Stimulated activated CD8-positive, alpha-beta memory T cell treated with anti-CD3 and anti-CD28 coated beads, Interleukin-4, amount 100 ng/mL, for 24 hours (primary cell): ENCODE measurements around the gene SORCS2.

Source experiments
- DNase-seq: peaks from one replicate; pipeline ENCODE4 v3.0.0-alpha.2; 2020; ENCODE audit warnings: low read depth

Gene SORCS2

DNA sequence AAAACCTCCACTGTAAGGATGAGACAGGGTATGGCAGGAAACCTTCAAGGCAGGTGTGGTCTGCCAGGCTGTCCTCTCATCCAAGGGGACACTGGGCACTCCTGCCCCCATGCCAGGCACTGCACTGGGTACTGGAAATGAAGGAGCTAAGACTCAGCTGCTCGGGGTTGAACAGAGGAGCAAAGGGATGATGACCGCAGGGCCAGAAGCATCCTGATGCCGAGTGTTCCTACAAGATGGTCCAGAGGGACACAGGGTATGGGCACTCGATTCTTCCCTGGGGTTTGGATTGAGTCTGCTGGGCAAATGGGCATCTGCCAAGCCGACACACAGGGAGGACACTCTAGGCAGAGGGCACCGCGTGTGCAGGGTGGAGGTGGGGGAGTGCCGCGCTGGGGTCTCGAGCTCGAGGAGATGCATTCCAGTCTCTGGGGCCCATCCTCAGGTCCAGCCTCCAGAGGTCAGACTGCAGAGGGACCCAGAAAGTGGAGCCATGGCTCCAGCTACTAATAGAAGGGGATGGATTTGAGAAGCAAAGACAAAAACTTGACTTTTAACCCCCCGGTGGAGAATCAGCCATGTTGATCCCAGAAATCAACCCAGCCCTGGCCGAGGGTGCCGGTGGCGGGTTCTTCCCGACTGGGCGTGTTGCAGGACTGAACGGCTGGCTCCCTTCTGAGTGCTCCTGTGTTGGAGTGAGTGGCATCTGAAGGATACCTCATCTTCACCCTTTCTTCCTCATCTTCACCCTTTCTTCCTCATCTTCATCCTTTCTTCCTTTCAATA is 500.3 kb downstream of the SORCS2 start:
- DNase-seq = no peak

DNA sequence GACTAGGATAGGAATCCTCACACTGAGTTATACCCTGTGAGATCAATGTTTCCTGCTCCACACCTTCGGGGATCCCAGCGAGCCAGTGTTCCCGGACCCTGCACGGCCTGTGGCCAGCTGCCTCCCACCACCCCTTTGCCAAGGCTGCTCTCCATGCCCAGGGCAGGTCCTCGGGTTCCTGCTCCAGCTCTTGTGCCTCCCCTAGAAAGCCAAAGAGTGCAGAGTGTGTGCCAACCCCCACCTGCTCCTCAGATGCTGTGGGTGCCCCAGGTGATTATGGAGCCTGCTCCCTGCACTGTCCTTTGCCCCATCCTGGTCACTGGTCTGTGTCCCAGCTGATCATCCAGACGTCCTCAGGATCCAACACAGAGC is 500.9 kb downstream of the SORCS2 start:
- no peak for DNase-seq

DNA sequence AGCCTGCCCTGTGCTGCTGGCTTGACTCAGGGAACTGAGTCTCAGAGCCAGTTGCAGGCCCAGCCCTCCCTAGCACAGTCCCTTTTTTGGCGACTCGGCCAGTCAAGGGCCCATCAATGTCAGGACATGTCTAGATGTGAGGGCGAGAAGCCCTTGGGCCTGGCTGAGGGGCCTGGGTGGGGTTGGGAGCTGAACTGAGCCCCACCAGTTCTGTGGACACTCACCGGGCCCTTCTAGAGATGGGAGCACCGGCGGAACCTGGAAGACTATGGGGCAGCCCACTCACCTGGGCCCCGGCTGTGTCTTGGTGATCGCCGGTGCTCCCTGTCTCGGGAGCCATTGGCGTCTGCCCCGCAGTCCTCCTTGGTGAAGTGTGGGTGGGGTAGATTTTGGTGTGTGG is 501.4 kb downstream of the SORCS2 start:
- DNase-seq = no peak

- no peak for DNase-seq
These were observed 502.0 kb downstream of the SORCS2 start for GRCh38 chr4:7694324-7694723.

DNA sequence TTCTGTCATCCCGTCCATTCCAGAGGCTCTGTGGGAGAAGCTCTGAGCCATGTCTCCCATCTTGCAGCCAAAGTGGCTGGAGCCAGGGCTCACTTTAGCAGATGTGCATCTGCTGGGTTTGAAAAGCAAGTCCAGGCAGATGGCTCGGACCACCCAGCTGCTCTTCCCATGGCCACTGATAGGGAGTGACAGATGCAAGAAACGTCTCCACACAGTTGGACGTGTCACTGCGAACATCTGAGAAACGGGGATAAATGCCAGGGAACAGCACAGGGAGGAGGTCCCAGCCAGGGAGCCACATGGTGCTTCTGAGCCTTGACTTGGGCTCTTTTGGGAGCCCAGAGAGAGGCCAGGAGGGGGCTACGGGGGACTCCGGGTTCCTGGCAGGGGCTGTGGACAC is 505.0 kb downstream of the SORCS2 start:
- DNase-seq = no peak

DNA sequence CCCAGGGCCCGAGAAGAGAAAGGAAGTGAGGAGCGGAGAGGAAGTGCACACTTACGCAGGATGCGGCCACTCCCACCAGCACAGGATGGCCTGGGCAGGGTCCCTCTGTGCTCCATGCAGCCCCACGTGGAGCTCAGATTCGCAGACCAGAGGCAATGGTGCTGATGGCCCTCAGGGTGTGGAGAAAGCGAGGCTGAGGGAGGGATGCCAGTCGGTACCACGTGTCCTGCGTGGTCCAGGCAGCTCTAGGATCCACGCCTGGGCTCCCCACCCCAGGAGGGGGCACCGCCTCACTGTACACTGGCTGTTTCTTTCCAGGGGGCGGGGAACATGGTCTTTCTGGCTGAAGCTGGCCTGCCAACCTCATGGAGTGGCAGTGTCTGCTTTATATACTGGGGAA is 505.5 kb downstream of the SORCS2 start:
- no peak for DNase-seq

DNA sequence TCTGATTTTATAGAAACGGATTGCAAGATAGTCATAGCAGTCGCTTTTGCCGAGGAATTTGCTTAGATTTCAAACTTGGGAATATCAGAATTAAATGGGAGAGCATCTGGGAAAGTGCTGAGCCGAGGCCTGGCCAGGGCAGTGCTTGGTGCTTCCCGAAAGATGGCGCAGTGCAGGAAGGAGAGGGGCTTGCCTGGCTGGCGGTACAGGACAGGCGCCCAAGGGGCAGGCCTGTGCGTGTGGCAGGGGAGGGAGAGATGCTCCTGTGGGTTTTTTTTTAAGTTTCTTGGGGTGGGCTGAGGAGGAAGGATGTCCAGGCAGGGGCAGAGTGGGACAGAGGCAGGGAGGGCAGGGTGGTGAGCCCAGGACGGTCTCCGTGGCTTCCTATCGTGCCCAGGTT is 506.2 kb downstream of the SORCS2 start:
- DNase-seq = no peak

DNA sequence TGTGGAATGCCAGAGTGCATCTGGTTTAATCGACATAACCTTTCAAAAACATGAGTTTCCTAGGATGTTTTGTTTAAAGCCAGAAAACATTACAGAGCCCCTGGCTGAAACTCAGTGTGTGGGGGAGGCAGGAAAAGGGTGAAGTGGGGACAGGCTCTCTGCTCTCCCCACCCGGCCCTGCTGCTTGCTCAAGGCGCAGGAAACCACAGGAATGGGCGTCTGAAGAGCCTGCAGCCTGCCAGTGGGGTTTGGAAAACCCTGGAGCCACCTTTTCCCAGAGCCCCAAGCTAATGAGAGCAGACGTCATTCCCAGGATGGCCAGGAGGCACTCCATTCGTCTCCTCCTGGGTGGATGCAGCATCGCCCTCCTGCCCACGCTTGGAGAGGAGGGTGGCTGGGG is 506.7 kb downstream of the SORCS2 start:
- DNase-seq = no peak

GRCh38 chr4:7699825-7700224 is 507.5 kb downstream of the SORCS2 start:
- no peak for DNase-seq

DNA sequence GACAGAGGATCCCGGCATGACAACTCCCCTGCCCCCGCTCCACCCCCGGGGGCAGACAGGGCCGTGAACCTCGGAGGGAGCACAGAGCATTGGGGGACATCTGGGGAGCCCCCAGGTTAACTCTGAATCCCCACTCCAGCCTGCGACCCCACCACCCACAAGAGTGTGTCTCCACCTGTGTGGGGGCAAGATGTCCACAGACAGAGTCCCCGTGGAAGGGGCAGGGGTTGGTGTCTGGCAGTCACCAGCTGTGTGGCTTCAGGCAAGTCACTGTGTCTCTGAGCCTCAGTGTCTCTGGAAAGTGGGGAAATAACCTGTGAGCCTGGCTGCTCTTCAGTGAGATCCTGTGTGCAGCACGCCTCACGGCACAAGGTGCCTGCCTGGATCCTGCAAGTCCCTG is 508.3 kb downstream of the SORCS2 start:
- no peak for DNase-seq

- no peak for DNase-seq
These were observed 509.7 kb downstream of the SORCS2 start for GRCh38 chr4:7701866-7702649.

DNA sequence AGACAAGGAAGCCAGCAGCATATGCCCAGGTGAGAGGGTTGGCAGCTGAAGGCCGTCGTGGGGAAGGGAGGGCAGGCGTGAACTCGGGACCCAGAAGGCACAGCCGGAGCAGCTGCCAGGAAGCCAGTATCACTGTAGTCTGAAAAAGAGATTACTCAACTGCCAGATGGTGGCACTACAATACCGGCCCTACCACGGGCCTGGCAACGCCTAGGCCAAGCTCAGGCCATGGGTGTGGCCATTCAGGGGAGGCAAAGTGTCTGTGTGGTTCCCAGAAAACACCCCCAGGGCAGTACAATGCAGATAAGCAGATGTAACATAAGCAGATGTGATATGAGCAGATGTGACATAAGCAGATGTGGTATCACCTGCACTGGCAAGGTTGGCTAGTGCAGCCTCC is 511.4 kb downstream of the SORCS2 start:
- DNase-seq = no peak

GRCh38 chr4:7704091-7704490 is 511.8 kb downstream of the SORCS2 start:
- no peak for DNase-seq

DNA sequence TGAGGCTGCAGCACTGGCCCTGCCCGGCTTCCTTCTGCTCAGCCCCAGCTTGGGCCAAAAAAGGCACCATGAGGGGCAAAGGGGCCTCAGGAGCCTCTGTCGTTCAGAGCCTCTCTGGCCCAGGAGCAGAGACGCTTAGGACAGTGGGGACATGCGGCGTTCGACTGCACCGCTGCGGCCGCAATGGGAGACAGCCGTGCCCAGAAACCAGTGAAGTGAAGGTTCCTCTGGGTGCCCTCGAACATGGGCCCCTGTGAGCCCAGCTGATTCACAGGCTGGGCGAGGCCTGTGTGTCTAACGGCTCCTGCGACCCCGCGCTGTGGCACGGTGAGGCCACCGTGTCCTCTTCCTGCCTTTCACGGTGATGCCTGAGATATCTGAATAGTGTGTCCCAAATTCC is 512.3 kb downstream of the SORCS2 start:
- no peak for DNase-seq

DNA sequence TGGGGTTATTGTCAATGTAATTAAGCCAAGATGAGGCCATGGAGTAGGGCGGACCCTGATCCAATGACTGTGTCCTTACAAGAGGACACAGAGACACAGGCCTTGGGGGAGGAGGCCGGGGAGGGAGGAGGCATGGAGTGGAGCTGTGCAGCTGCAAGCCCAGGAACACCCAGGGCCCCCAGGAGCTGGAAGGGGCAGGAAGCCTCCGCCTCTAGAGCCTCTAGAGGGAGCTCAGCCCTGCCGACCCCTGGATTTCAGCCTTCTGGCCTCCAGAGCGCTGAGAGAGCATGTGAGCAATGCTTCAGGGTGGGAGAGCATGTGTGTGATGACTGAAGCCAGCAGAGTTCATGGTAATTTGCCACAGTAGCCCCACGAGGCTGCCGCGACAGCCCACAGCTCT is 512.7 kb downstream of the SORCS2 start:
- DNase-seq = no peak

DNA sequence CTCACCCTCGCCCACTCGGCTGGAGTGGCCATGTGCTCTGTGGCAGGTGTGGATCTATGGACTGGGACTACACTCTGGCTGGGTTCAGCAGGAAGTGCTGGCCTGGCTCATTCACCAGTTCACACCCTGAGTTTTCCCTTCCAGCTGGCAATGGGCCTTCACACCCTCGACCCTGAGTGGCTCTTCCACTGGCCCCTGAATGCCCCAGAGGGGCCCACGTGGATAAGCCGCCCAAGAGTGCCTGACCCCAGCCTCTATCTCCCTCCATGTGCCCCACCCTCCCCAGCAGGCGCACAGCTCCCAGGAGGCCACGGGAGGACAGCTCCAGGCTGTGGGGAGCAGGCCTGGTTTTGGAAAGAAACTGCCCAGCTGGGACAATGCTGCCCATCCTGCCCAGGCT is 513.3 kb downstream of the SORCS2 start:
- DNase-seq = no peak

DNA sequence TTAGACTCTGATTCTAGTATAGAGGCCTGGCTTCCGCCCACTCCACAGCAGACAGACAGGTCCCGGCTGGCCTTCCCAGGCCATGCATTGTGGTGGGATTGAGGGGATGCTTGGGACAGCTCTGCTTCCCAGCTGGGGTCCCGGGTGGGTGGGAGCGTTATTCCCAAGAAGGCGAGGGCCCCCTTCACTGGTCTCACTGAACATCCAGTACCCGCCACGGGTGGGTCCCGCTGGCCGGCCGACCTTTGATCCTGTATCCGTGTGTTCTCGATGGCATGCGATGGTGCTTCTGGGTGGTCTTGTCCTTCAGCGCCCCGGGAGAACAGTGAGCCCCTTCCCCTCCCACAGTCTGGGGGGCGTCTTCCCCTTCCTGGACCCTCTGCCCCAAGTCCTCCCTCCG is 515.9 kb downstream of the SORCS2 start:
- DNase-seq = no peak

GRCh38 chr4:7708981-7709380 is 516.6 kb downstream of the SORCS2 start:
- no peak for DNase-seq

- DNase-seq = no peak
These were observed 517.1 kb downstream of the SORCS2 start for GRCh38 chr4:7709431-7709830.

- DNase-seq = no peak
These were observed 517.8 kb downstream of the SORCS2 start for GRCh38 chr4:7710126-7710525.

GRCh38 chr4:7710576-7711306 is 518.4 kb downstream of the SORCS2 start:
- no peak for DNase-seq

DNA sequence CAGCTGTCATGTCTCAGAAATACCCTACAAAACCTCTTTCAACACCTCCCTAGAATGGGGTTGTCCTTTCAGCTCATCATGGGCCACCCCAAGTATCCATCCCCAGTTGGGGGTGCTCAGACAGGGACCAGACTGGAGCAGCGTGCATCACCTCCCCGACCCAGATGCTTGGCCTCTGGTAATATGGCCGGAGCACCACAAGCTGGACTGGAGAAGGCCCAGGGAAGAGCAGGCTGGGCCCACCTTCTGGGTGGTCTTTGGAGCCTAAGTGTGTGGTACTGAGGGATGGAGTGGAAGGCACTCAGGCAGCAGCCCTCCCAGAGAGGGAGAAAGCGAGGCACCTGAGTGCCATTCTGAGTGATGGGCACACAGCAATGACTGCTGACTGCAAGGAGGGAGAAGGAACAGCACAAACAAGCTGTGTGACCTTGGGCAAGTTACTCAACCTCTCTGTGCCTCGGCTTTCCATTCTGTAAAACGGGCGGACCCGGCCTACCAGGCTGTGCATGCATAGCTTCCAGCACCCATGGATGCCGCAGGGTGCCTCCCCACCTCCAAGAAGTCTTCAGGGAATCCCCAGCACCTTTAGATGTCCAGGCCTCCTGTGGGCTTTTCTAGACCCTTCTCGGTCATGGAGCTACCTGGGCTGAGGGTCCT is 519.1 kb downstream of the SORCS2 start:
- no peak for DNase-seq
